GM23338 (cell line): ENCODE results near the gene MAP1LC3B. TPM values are rescaled to one million over a fixed set of nuclear protein-coding genes. Genes with fewer than 3 reads are reported as not detected.

Experiments used
- ATAC-seq: fragments of 200-7000 bp; cut with Tn5 transposase; 3 replicates; pipeline ENCODE4 v1.9.1; 2020
- DNase-seq: peaks from one replicate; pipeline ENCODE4 v3.0.0-alpha.2; 2015; ENCODE audit warnings: low spot score
- H2AFZ ChIP-seq: fragments of 200-600 bp; sonication (generic); 2 replicates; pipeline ENCODE4 v1.8.0; 2016; ENCODE audit warnings: antibody characterized with exemption, mild to moderate bottlenecking, moderate library complexity
- H3F3A ChIP-seq: fragments of 200-600 bp; sonication (generic); replicated peaks from 2 replicates; pipeline ENCODE4 v1.8.0; 2017; ENCODE audit warnings: antibody characterized with exemption, mixed run types, low read depth
- H3K27ac ChIP-seq: fragments of 200-600 bp; sonication (generic); 2 replicates; pipeline ENCODE4 v1.6.1; 2016; ENCODE audit warnings: low read depth
- H3K27me3 ChIP-seq: fragments of 200-600 bp; sonication (generic); 2 replicates; pipeline ENCODE4 v1.8.0; 2016; ENCODE audit warnings: mild to moderate bottlenecking, mixed run types, moderate library complexity; ENCODE audit not compliant: insufficient read depth
- H3K36me3 ChIP-seq: fragments of 200-600 bp; sonication (generic); 2 replicates; pipeline ENCODE4 v1.8.0; 2016; ENCODE audit warnings: mild to moderate bottlenecking; ENCODE audit not compliant: insufficient read depth
- H3K4me1 ChIP-seq: fragments of 200-600 bp; sonication (generic); 2 replicates; pipeline ENCODE4 v1.8.0; 2016; ENCODE audit warnings: mild to moderate bottlenecking, moderate library complexity; ENCODE audit not compliant: insufficient read depth
- H3K4me2 ChIP-seq: fragments of 200-600 bp; sonication (generic); 2 replicates; pipeline ENCODE4 v1.7.1; 2017; ENCODE audit warnings: mixed run types
- H3K4me3 ChIP-seq: fragments of 200-600 bp; sonication (generic); 2 replicates; pipeline ENCODE4 v1.6.1; 2016; ENCODE audit warnings: mixed run types
- H3K79me2 ChIP-seq: fragments of 200-600 bp; sonication (generic); replicated peaks from 2 replicates; pipeline ENCODE4 v1.8.0; 2017; ENCODE audit warnings: mild to moderate bottlenecking; ENCODE audit not compliant: insufficient read depth
- H3K9me2 ChIP-seq: fragments of 200-600 bp; sonication (generic); 2 replicates; pipeline ENCODE4 v1.8.0; 2017; ENCODE audit not compliant: insufficient read depth
- H4K20me1 ChIP-seq: fragments of 200-600 bp; sonication (generic); replicated peaks from 2 replicates; pipeline ENCODE4 v1.8.0; 2017; ENCODE audit warnings: mild to moderate bottlenecking; ENCODE audit not compliant: insufficient read depth
- H3K27ac Mint-ChIP-seq: 2 replicates; pipeline ENCODE4 v1.8.0; 2020; ENCODE audit warnings: inconsistent platforms, mild to moderate bottlenecking, moderate library complexity, mixed read lengths
- H3K27me3 Mint-ChIP-seq: 3 replicates; pipeline ENCODE4 v1.8.0; 2022; ENCODE audit warnings: low read depth, mild to moderate bottlenecking, moderate library complexity, mixed read lengths, inconsistent platforms; ENCODE audit not compliant: insufficient read depth, poor library complexity
- H3K36me3 Mint-ChIP-seq: 3 replicates; pipeline ENCODE4 v1.8.0; 2021; ENCODE audit warnings: low read depth, mild to moderate bottlenecking, inconsistent platforms, moderate library complexity, mixed read lengths
- H3K4me1 Mint-ChIP-seq: 3 replicates; pipeline ENCODE4 v1.8.0; 2020; ENCODE audit warnings: mild to moderate bottlenecking, inconsistent platforms, mixed read lengths
- H3K4me3 Mint-ChIP-seq: 3 replicates; pipeline ENCODE4 v1.8.0; 2021; ENCODE audit warnings: moderate library complexity, mild to moderate bottlenecking, inconsistent platforms, mixed read lengths
- H3K9me3 Mint-ChIP-seq: 3 replicates; pipeline ENCODE4 v1.8.0; 2020; ENCODE audit warnings: moderate library complexity, mild to moderate bottlenecking, inconsistent platforms, mixed read lengths
- CREB1 ChIP-seq: fragments of 250-450 bp; sonication (Bioruptor Pico); IDR thresholded peaks from 2 replicates; pipeline ENCODE4 v1.5.0; 2020; ENCODE audit warnings: low read depth, mild to moderate bottlenecking, moderate library complexity
- CTCF ChIP-seq, 2 experiments: fragments of 200-600 bp in 1 of 2; sonication (generic) in 1 of 2; conservative IDR thresholded peaks; 2 replicates each; pipeline versions ENCODE4 v1.5.1 to v1.6.1; 2016 to 2017; ENCODE audit warnings: antibody characterized with exemption in 2 of 2, low read depth in 2 of 2, mild to moderate bottlenecking in 2 of 2, moderate library complexity in 1 of 2
- EZH2 ChIP-seq: fragments of 200-600 bp; sonication (generic); IDR thresholded peaks from one replicate; pipeline ENCODE4 v1.8.0; 2017; ENCODE audit warnings: antibody characterized with exemption, mild to moderate bottlenecking, low read depth; ENCODE audit not compliant: unreplicated experiment
- EZH2phosphoT487 ChIP-seq: fragments of 200-600 bp; sonication (generic); IDR thresholded peaks from one replicate; pipeline ENCODE4 v1.8.1; 2018; ENCODE audit warnings: antibody characterized with exemption; ENCODE audit not compliant: unreplicated experiment
- JUNB ChIP-seq: IDR thresholded peaks from one replicate; pipeline ENCODE4 v1.6.1; 2016; ENCODE audit warnings: antibody characterized with exemption; ENCODE audit not compliant: unreplicated experiment
- NANOG ChIP-seq: IDR thresholded peaks from 2 replicates; pipeline ENCODE4 v1.6.1; 2016; ENCODE audit warnings: antibody characterized with exemption, borderline replicate concordance
- POLR2AphosphoS5 ChIP-seq: IDR thresholded peaks from 2 replicates; pipeline ENCODE4 v1.6.1; 2016; ENCODE audit warnings: antibody characterized with exemption, low read depth
- REST ChIP-seq: IDR thresholded peaks from one replicate; pipeline ENCODE4 v1.6.1; 2018; ENCODE audit warnings: antibody characterized with exemption; ENCODE audit not compliant: unreplicated experiment
- STAT1 ChIP-seq: IDR thresholded peaks from one replicate; pipeline ENCODE4 v1.6.1; 2016; ENCODE audit warnings: antibody characterized with exemption; ENCODE audit not compliant: unreplicated experiment
- ZNF114 ChIP-seq: fragments of 250-450 bp; sonication (Bioruptor Pico); IDR thresholded peaks from 2 replicates; pipeline ENCODE4 v1.5.0; 2020; ENCODE audit warnings: mild to moderate bottlenecking, moderate library complexity
- ZNF331 ChIP-seq: fragments of 250-450 bp; sonication (Bioruptor Pico); IDR thresholded peaks from 2 replicates; pipeline ENCODE4 v1.5.0; 2020; ENCODE audit warnings: low read depth, mild to moderate bottlenecking, moderate library complexity
- ZNF462 ChIP-seq: fragments of 250-450 bp; sonication (Bioruptor Pico); IDR thresholded peaks from 2 replicates; pipeline ENCODE4 v1.5.0; 2020; ENCODE audit warnings: mild to moderate bottlenecking, moderate library complexity
- polyA plus RNA-seq: library from polyadenylated mRNA; unstranded; fragments of >200 nt; fragmentation: Nextera tagmentation; extraction: Ambion mirVana; gene quantifications from 2 replicates; pipeline ENCODE4 v1.2.1, GENCODE V29; 2016
- total RNA-seq: library from RNA; depleted of rRNA; stranded (reverse); fragments of >200 nt; shearing (Covaris generic); gene quantifications from 2 replicates; pipeline ENCODE4 v1.2.3, GENCODE V29; 2014

The MAP1LC3B gene
- total and polyA plus RNA-seq, 2 experiments from 2014 or later: 35.9 to 80.2 TPM

- TF ChIP-seq EZH2phosphoT487: no peak
These were observed 17.8 kb upstream of the MAP1LC3B start (continued) for GRCh38 chr16:87374313-87374712.

GRCh38 chr16:87375426-87376135 is 16.6 kb upstream of the MAP1LC3B start:
- no peak overlapping the region for H3K4me2 ChIP-seq

More at GRCh38 chr16:87375426-87376135, 16.6 kb upstream of the MAP1LC3B start:
- Mint-ChIP-seq H3K36me3 (peaks cover 13% of the 10 kb centered on the region; the same call in 2 of the 3 replicates), H3K4me1 (peaks cover 6% of the 10 kb centered on the region), H3K27me3 (no peaks in the 10 kb centered on the region), H3K27ac (peak overlapping the region; percentile 20), H3K4me3 (no peak overlapping the region), H3K9me3 (peaks cover 3% of the 10 kb centered on the region; the same call in 2 of the 3 replicates)
- H3K36me3 ChIP-seq: no peaks in the 10 kb centered on the region; the same call in 1 of the 2 replicates
- H3K79me2 ChIP-seq: peaks cover 93% of the 10 kb centered on the region
- H3K27me3 ChIP-seq: no peaks in the 10 kb centered on the region
- H3K4me1 ChIP-seq: no peaks in the 10 kb centered on the region
- ATAC-seq (no peak), DNase-seq (no peak)
- H3F3A ChIP-seq: no peaks in the 10 kb centered on the region
- no peak overlapping the region for H2AFZ ChIP-seq
- H3K4me3 ChIP-seq: no peak overlapping the region
- peaks cover 26% of the 10 kb centered on the region; the same call in 1 of the 2 replicates for H4K20me1 ChIP-seq
- H3K9me2 ChIP-seq: no peaks in the 10 kb centered on the region
- H3K27ac ChIP-seq: no peak overlapping the region
- TF ChIP-seq ZNF114 (CRISPR knock-in tag) (no peak), ZNF331 (CRISPR knock-in tag) (no peak), EZH2phosphoT487 (no peak), NANOG (no peak), CREB1 (no peak), ZNF462 (CRISPR knock-in tag) (no peak), CTCF (conservative IDR thresholded peaks at IDR 0.05; ENCODE audit: low read depth in 2 of 2) (no peak), JUNB (no peak), STAT1 (no peak), REST (no peak), POLR2AphosphoS5 (no peak), EZH2 (no peak)
